Liver (tissue), 3 donors: ENCODE results near the gene MKNK1.

Experiments used
- GABPA ChIP-seq, 2 donors: IDR thresholded peaks in 1 of 2; conservative IDR thresholded peaks in 1 of 2; 2 replicates each; pipeline ENCODE4 v1.6.1; 2016; ENCODE audit warnings: antibody characterized with exemption in 2 of 2, mild to moderate bottlenecking in 1 of 2, moderate library complexity in 1 of 2
- NR2F2 ChIP-seq: IDR thresholded peaks from 2 replicates; pipeline ENCODE4 v1.6.1; 2016; ENCODE audit warnings: antibody characterized with exemption
- SP1 ChIP-seq: IDR thresholded peaks from 2 replicates; pipeline ENCODE4 v1.6.1; 2018; ENCODE audit warnings: antibody characterized with exemption, mild to moderate bottlenecking
- TF ChIP-seq, protein P1 (sequence below): fragments of 150-350 bp; IDR thresholded peaks from 2 replicates; pipeline ENCODE4 v1.5.1; 2017; ENCODE audit warnings: improper control_type of control experiment, low read depth, low read length; ENCODE audit not compliant: missing input control
- TF ChIP-seq, protein P2 (sequence below): IDR thresholded peaks from 2 replicates; pipeline ENCODE4 v1.6.1; 2016; ENCODE audit warnings: antibody characterized with exemption
- TF ChIP-seq, protein P3 (sequence below): IDR thresholded peaks from 2 replicates; pipeline ENCODE4 v1.6.1; 2016; ENCODE audit warnings: antibody characterized with exemption, mild to moderate bottlenecking
- TF ChIP-seq, protein P4 (sequence below): IDR thresholded peaks from 2 replicates; pipeline ENCODE4 v1.6.1; 2016; ENCODE audit warnings: antibody characterized with exemption
- donor health status: healthy.
- donor health status: healthy.

DNA sequence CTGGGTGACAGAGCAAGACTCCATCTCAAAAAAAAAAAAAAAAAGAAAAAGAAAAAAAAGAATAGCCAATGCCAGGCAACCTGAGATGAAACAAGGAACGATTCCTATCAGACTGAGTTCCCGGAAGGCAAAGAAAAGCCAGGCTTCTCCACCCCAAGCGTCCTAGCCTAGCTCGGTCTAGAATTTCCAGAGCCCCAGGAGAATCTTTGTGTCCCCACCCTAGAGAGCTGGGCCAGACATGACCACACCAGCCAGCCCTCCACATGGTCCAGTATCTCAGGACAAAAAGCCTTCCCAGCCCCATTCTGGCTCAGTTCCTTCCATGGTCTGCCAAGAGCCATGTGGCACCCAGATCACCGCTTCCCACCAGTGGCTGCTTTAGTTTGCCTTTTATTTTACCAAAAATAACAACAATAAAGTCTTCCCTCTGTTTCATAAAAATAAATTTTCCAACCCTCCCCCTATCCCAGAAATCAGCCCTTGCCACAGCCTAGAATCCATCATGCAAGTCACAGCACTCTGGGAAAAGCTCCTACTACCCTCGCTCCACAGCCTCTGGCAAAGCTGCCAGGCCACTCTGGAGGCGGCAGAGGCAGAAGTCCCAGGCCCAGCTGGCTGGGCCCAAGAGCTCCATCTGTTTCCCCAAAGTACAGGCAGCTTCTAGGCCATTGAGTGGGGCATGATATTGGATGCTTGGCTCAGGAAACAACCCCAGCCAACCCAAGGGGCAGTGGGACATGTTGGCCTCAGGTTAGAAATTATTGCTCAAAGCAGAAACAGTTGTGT is 3.5 kb upstream of the MKNK1 start:
- TF ChIP-seq, protein P1, sequence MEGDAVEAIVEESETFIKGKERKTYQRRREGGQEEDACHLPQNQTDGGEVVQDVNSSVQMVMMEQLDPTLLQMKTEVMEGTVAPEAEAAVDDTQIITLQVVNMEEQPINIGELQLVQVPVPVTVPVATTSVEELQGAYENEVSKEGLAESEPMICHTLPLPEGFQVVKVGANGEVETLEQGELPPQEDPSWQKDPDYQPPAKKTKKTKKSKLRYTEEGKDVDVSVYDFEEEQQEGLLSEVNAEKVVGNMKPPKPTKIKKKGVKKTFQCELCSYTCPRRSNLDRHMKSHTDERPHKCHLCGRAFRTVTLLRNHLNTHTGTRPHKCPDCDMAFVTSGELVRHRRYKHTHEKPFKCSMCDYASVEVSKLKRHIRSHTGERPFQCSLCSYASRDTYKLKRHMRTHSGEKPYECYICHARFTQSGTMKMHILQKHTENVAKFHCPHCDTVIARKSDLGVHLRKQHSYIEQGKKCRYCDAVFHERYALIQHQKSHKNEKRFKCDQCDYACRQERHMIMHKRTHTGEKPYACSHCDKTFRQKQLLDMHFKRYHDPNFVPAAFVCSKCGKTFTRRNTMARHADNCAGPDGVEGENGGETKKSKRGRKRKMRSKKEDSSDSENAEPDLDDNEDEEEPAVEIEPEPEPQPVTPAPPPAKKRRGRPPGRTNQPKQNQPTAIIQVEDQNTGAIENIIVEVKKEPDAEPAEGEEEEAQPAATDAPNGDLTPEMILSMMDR: no peak
- TF ChIP-seq NR2F2 (no peak), SP1 (no peak), GABPA (IDR thresholded peaks at IDR 0.05 in 1 of 2, conservative IDR thresholded peaks at IDR 0.05 in 1 of 2) (no peak)
- TF ChIP-seq, protein P2, sequence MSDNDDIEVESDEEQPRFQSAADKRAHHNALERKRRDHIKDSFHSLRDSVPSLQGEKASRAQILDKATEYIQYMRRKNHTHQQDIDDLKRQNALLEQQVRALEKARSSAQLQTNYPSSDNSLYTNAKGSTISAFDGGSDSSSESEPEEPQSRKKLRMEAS: no peak
- TF ChIP-seq, protein P3, sequence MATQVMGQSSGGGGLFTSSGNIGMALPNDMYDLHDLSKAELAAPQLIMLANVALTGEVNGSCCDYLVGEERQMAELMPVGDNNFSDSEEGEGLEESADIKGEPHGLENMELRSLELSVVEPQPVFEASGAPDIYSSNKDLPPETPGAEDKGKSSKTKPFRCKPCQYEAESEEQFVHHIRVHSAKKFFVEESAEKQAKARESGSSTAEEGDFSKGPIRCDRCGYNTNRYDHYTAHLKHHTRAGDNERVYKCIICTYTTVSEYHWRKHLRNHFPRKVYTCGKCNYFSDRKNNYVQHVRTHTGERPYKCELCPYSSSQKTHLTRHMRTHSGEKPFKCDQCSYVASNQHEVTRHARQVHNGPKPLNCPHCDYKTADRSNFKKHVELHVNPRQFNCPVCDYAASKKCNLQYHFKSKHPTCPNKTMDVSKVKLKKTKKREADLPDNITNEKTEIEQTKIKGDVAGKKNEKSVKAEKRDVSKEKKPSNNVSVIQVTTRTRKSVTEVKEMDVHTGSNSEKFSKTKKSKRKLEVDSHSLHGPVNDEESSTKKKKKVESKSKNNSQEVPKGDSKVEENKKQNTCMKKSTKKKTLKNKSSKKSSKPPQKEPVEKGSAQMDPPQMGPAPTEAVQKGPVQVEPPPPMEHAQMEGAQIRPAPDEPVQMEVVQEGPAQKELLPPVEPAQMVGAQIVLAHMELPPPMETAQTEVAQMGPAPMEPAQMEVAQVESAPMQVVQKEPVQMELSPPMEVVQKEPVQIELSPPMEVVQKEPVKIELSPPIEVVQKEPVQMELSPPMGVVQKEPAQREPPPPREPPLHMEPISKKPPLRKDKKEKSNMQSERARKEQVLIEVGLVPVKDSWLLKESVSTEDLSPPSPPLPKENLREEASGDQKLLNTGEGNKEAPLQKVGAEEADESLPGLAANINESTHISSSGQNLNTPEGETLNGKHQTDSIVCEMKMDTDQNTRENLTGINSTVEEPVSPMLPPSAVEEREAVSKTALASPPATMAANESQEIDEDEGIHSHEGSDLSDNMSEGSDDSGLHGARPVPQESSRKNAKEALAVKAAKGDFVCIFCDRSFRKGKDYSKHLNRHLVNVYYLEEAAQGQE: no peak
- TF ChIP-seq, protein P4, sequence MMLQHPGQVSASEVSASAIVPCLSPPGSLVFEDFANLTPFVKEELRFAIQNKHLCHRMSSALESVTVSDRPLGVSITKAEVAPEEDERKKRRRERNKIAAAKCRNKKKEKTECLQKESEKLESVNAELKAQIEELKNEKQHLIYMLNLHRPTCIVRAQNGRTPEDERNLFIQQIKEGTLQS: no peak
